Measurements from ENCODE around the gene TOP2B.

The TOP2B gene

DNA sequence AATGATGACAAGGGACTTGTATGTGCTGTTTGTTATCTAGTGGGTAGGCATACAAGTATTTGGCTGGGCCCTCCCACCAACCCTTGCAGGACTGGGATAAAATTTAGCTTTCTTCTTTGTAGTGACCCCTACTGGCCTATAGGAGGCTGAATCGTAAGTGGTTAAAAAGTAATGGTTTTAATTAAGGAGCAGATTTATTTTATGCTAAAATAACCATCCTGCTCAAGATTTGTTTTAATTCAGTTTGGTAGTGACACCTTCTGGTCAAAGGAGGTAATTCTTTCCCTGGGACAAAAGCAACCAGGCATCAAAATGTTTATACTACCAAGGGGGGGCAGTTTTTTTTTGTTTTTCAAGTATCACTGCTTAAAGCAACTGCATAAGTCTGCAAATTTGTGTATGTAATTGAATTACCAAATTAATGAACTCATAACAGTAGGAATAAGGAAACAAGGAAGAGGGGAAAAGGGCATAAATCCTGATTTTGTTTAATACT lies 70.7 kb downstream of the TOP2B start:
- Histone ChIP-seq H3K9me3 (ENCODE audit: insufficient read depth, low read depth, low read length) (no peaks in the 10 kb centered on the region), H3K27me3 (ENCODE audit: insufficient read depth, low read length, poor library complexity, severe bottlenecking) (no peaks in the 10 kb centered on the region), H3K9ac (ENCODE audit: low read depth, low read length, poor library complexity, severe bottlenecking) (no peak overlapping the region), H3F3A (ENCODE audit: low read depth) (no peaks in the 10 kb centered on the region; the same call in 1 of the 2 replicates), H2AFZ (ENCODE audit: low read length) (no peak overlapping the region), H3K9me2 (replicated peaks; ENCODE audit: low read depth, low read length) (no peaks in the 10 kb centered on the region), H3K4me3 (ENCODE audit: low read length, poor library complexity, severe bottlenecking) (no peak overlapping the region), H3K36me3 (ENCODE audit: insufficient read depth, low read length) (peaks cover 35% of the 10 kb centered on the region; the same call in 1 of the 2 replicates), H3K4me2 (ENCODE audit: low read depth, low read length, poor library complexity, severe bottlenecking) (no peak overlapping the region), H3K79me2 (ENCODE audit: insufficient read depth, low read length) (no peaks in the 10 kb centered on the region), H3K4me1 (ENCODE audit: insufficient read depth, low read length, poor library complexity, severe bottlenecking) (no peaks in the 10 kb centered on the region), H4K20me1 (ENCODE audit: insufficient read depth, low read length, poor library complexity, severe bottlenecking) (no peaks in the 10 kb centered on the region)
- TF ChIP-seq, protein P1, sequence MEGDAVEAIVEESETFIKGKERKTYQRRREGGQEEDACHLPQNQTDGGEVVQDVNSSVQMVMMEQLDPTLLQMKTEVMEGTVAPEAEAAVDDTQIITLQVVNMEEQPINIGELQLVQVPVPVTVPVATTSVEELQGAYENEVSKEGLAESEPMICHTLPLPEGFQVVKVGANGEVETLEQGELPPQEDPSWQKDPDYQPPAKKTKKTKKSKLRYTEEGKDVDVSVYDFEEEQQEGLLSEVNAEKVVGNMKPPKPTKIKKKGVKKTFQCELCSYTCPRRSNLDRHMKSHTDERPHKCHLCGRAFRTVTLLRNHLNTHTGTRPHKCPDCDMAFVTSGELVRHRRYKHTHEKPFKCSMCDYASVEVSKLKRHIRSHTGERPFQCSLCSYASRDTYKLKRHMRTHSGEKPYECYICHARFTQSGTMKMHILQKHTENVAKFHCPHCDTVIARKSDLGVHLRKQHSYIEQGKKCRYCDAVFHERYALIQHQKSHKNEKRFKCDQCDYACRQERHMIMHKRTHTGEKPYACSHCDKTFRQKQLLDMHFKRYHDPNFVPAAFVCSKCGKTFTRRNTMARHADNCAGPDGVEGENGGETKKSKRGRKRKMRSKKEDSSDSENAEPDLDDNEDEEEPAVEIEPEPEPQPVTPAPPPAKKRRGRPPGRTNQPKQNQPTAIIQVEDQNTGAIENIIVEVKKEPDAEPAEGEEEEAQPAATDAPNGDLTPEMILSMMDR (conservative IDR thresholded peaks at IDR 0.05; ENCODE audit: low read length): peak; percentile 85
- no peak for TF ChIP-seq EZH2phosphoT487 (IDR thresholded peaks at IDR 0.05; ENCODE audit: borderline replicate concordance)

DNA sequence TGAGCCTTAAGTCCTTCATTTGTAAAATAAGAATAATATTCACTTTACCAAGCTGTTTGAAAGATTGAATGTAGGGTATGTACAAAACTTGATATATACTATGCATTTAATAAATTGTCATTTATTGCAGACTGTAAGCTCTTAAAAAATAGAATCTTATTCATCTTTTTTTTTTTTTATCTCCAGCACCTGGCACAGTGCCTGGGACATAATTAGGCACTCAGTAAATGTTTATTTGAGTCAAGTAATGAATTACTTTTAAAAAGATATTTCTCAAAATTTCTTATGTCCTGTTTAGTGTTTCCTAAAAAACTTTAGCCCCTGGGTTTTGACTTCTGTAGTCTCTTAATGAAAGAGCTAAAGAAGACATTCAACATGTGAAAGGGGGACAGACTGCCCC lies 71.7 kb downstream of the TOP2B start:
- Histone ChIP-seq H2AFZ (ENCODE audit: low read length) (no peak overlapping the region), H3K9ac (ENCODE audit: low read depth, low read length, poor library complexity, severe bottlenecking) (no peak overlapping the region), H3K9me2 (replicated peaks; ENCODE audit: low read depth, low read length) (no peaks in the 10 kb centered on the region), H3F3A (ENCODE audit: low read depth) (no peaks in the 10 kb centered on the region; the same call in 1 of the 2 replicates), H3K36me3 (ENCODE audit: insufficient read depth, low read length) (peaks cover 24% of the 10 kb centered on the region; the same call in 1 of the 2 replicates), H3K4me1 (ENCODE audit: insufficient read depth, low read length, poor library complexity, severe bottlenecking) (no peaks in the 10 kb centered on the region), H3K9me3 (ENCODE audit: insufficient read depth, low read depth, low read length) (no peaks in the 10 kb centered on the region), H3K79me2 (ENCODE audit: insufficient read depth, low read length) (no peaks in the 10 kb centered on the region), H3K4me2 (ENCODE audit: low read depth, low read length, poor library complexity, severe bottlenecking) (no peak overlapping the region), H4K20me1 (ENCODE audit: insufficient read depth, low read length, poor library complexity, severe bottlenecking) (no peaks in the 10 kb centered on the region), H3K4me3 (ENCODE audit: low read length, poor library complexity, severe bottlenecking) (no peak overlapping the region), H3K27me3 (ENCODE audit: insufficient read depth, low read length, poor library complexity, severe bottlenecking) (no peaks in the 10 kb centered on the region)
- TF ChIP-seq, protein P1 (conservative IDR thresholded peaks at IDR 0.05; ENCODE audit: low read length): no peak
- no peak for TF ChIP-seq EZH2phosphoT487 (IDR thresholded peaks at IDR 0.05; ENCODE audit: borderline replicate concordance)

DNA sequence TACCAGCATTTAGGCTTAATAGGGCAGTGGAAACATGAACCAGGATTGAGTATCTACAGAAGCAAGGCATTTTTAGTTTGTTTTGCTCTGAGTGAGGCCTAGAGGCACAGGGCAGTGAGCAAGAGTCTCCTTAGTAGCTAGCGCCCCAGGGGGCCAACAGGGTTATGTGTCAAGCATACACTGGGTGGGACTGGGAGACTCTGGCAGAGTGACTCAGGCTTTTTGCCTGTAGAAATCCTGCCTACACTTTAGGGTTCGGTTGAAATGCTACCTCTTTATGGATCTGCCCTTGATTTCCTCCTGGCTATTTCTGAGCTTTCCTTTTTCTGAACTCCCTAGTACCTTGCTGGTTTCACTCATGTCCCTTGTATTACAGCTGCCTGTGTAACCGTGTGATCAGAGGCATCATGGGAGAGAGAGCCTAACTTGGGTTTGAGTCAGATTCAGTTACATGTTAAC lies 72.2 kb downstream of the TOP2B start:
- Histone ChIP-seq H2AFZ (ENCODE audit: low read length) (no peak overlapping the region), H3K4me2 (ENCODE audit: low read depth, low read length, poor library complexity, severe bottlenecking) (no peak overlapping the region), H3K9me3 (ENCODE audit: insufficient read depth, low read depth, low read length) (no peaks in the 10 kb centered on the region), H3K9ac (ENCODE audit: low read depth, low read length, poor library complexity, severe bottlenecking) (no peak overlapping the region), H3F3A (ENCODE audit: low read depth) (no peaks in the 10 kb centered on the region; the same call in 1 of the 2 replicates), H3K4me3 (ENCODE audit: low read length, poor library complexity, severe bottlenecking) (no peak overlapping the region), H3K9me2 (replicated peaks; ENCODE audit: low read depth, low read length) (no peaks in the 10 kb centered on the region), H3K79me2 (ENCODE audit: insufficient read depth, low read length) (no peaks in the 10 kb centered on the region), H4K20me1 (ENCODE audit: insufficient read depth, low read length, poor library complexity, severe bottlenecking) (no peaks in the 10 kb centered on the region), H3K36me3 (ENCODE audit: insufficient read depth, low read length) (peaks cover 20% of the 10 kb centered on the region; the same call in 1 of the 2 replicates), H3K27me3 (ENCODE audit: insufficient read depth, low read length, poor library complexity, severe bottlenecking) (no peaks in the 10 kb centered on the region), H3K4me1 (ENCODE audit: insufficient read depth, low read length, poor library complexity, severe bottlenecking) (no peaks in the 10 kb centered on the region)
- no peak for TF ChIP-seq EZH2phosphoT487 (IDR thresholded peaks at IDR 0.05; ENCODE audit: borderline replicate concordance)
- TF ChIP-seq, protein P1 (conservative IDR thresholded peaks at IDR 0.05; ENCODE audit: low read length): 0 out of 2 replicates have a peak, but pooled peaks have one; percentile 23
